Mesenchymal stem cell (in vitro differentiated cells and primary cell): ENCODE measurements around the gene FLRT2.

Experiments used
- DNase-seq: peaks from one replicate; pipeline ENCODE4 v3.0.0-alpha.2; 2013
- H2AFZ ChIP-seq: one replicate; pipeline ENCODE4 v1.6.1; 2013; ENCODE audit warnings: low read depth, mild to moderate bottlenecking, control low read depth, inconsistent platforms, low read length, moderate library complexity
- H2AK5ac ChIP-seq: 2 replicates; pipeline ENCODE4 v1.6.1; 2013; ENCODE audit warnings: low read length, moderate library complexity, mild to moderate bottlenecking, inconsistent platforms; ENCODE audit not compliant: severe bottlenecking
- H2BK120ac ChIP-seq: one replicate; pipeline ENCODE4 v1.6.1; 2013; ENCODE audit warnings: low read depth, mild to moderate bottlenecking, inconsistent platforms, low read length, moderate library complexity
- H2BK12ac ChIP-seq, 2 experiments: one replicate each; pipeline ENCODE4 v1.6.1; 2013; ENCODE audit warnings: inconsistent platforms in 2 of 2, low read length in 2 of 2, mild to moderate bottlenecking in 2 of 2, moderate library complexity in 2 of 2, control low read depth in 1 of 2
- H2BK15ac ChIP-seq: one replicate; pipeline ENCODE4 v1.6.1; 2013; ENCODE audit warnings: mild to moderate bottlenecking, low read depth, inconsistent platforms; ENCODE audit not compliant: poor library complexity, severe bottlenecking
- H2BK5ac ChIP-seq: 2 replicates; pipeline ENCODE4 v1.6.1; 2013; ENCODE audit warnings: low read depth, mild to moderate bottlenecking, low read length, control low read depth, inconsistent platforms; ENCODE audit not compliant: poor library complexity, severe bottlenecking
- H3K14ac ChIP-seq, 2 experiments: one replicate each; pipeline ENCODE4 v1.6.1; 2013; ENCODE audit warnings: inconsistent platforms in 2 of 2, low read length in 2 of 2, control low read depth in 1 of 2, mild to moderate bottlenecking in 1 of 2, moderate library complexity in 1 of 2
- H3K18ac ChIP-seq, 2 experiments: one replicate each; pipeline ENCODE4 v1.6.1; 2013; ENCODE audit warnings: inconsistent platforms in 2 of 2, low read length in 2 of 2, control low read depth in 1 of 2, low read depth in 1 of 2, mild to moderate bottlenecking in 1 of 2
- H3K23ac ChIP-seq, 2 experiments: one replicate each; pipeline ENCODE4 v1.6.1; 2013; ENCODE audit warnings: inconsistent platforms in 2 of 2, low read length in 2 of 2, mild to moderate bottlenecking in 2 of 2, moderate library complexity in 2 of 2, control low read depth in 1 of 2
- H3K27ac ChIP-seq: 2 replicates; pipeline ENCODE4 v1.5.1; 2013; ENCODE audit warnings: mild to moderate bottlenecking, moderate library complexity, low read length, control low read depth, inconsistent platforms; ENCODE audit not compliant: poor library complexity, severe bottlenecking
- H3K27me3 ChIP-seq, 2 experiments: 2 replicates each; pipeline versions ENCODE4 v1.6.1 to v1.7.0; 2013; ENCODE audit warnings: low read length in 2 of 2, mild to moderate bottlenecking in 2 of 2, moderate library complexity in 2 of 2, control low read depth in 1 of 2, inconsistent platforms in 1 of 2; ENCODE audit not compliant: control insufficient read depth in 1 of 2, insufficient read depth in 1 of 2
- H3K36me3 ChIP-seq, 2 experiments: 2 replicates each; pipeline versions ENCODE4 v1.6.1 to v1.7.0; 2013; ENCODE audit warnings: low read length in 2 of 2, control low read depth in 1 of 2, inconsistent platforms in 1 of 2, low read depth in 1 of 2, mild to moderate bottlenecking in 1 of 2; ENCODE audit not compliant: insufficient read depth in 2 of 2, control insufficient read depth in 1 of 2
- H3K4ac ChIP-seq, 2 experiments: one replicate each; pipeline ENCODE4 v1.6.1; 2013; ENCODE audit warnings: inconsistent platforms in 2 of 2, low read length in 2 of 2, mild to moderate bottlenecking in 2 of 2, moderate library complexity in 2 of 2, control low read depth in 1 of 2, low read depth in 1 of 2
- H3K4me1 ChIP-seq: 2 replicates; pipeline ENCODE4 v1.6.1; 2013; ENCODE audit warnings: low read depth, low read length, control low read depth; ENCODE audit not compliant: control insufficient read depth, insufficient read depth
- H3K4me2 ChIP-seq: 2 replicates; pipeline ENCODE4 v1.6.1; 2013; ENCODE audit warnings: low read length, mild to moderate bottlenecking, inconsistent platforms; ENCODE audit not compliant: poor library complexity, severe bottlenecking
- H3K4me3 ChIP-seq, 2 experiments: 2 replicates each; pipeline versions ENCODE4 v1.5.1 to v1.7.0; 2013; ENCODE audit warnings: low read length in 2 of 2, mild to moderate bottlenecking in 2 of 2, control low read depth in 1 of 2, low read depth in 1 of 2; ENCODE audit not compliant: insufficient read depth in 1 of 2
- H3K79me1 ChIP-seq: replicated peaks from 2 replicates; pipeline ENCODE4 v1.6.1; 2013; ENCODE audit warnings: mild to moderate bottlenecking, control low read depth, low read length, inconsistent platforms; ENCODE audit not compliant: poor library complexity, severe bottlenecking
- H3K9ac ChIP-seq: 2 replicates; pipeline ENCODE4 v1.7.0; 2013; ENCODE audit warnings: mild to moderate bottlenecking, low read length, moderate library complexity
- H3K9me3 ChIP-seq: 2 replicates; pipeline ENCODE4 v1.7.0; 2013; ENCODE audit warnings: mild to moderate bottlenecking, low read length; ENCODE audit not compliant: control insufficient read depth
- H4K8ac ChIP-seq: one replicate; pipeline ENCODE4 v1.6.1; 2013; ENCODE audit warnings: inconsistent platforms, mild to moderate bottlenecking, low read length, moderate library complexity
- H4K91ac ChIP-seq: one replicate; pipeline ENCODE4 v1.6.1; 2013; ENCODE audit warnings: mild to moderate bottlenecking, low read length, inconsistent platforms
- WGBS: methylation state at CpG from one replicate; pipeline ENCODE4 v1.1.7; 2013; ENCODE audit warnings: mixed read lengths; 5-methylcytosine and 5-hydroxymethylcytosine counted together

Gene FLRT2

DNA sequence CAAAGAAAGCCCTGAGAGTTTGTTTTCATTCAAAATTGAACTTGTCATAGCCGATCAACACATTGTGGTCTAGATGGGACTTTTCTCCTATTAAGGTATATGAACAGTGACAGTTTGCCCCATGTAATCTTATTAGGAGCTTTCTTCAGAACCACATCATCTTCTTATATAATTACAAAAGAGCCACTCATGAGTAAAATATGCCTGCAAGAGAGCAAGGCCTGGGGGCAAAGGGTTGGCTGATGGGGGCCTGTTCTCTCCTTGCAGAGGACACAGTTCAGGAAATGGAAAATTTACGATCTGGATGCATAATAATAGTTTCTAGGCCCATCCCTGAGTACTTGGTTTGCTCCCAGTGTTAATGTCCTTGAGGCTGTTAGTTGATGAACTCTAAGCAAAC lies 87.8 kb downstream of the FLRT2 start:
- H3K9ac ChIP-seq = no peak overlapping the region
- H3K36me3 ChIP-seq = peaks cover 15 to 42% of the 10 kb centered on the region in 2 experiments
- no peak overlapping the region for H2BK15ac ChIP-seq
- no peak overlapping the region for H3K4me2 ChIP-seq
- no peak overlapping the region for H3K18ac ChIP-seq
- DNase-seq = no peak
- peaks cover 2% of the 10 kb centered on the region for H3K79me1 ChIP-seq
- no peak overlapping the region for H3K4me3 ChIP-seq
- H2BK12ac ChIP-seq = no peak overlapping the region
- no peak overlapping the region for H3K4ac ChIP-seq
- H3K27me3 ChIP-seq = no peaks in the 10 kb centered on the region
- no peak overlapping the region for H4K8ac ChIP-seq
- WGBS = 65% methylated on average over 2 of the region's 2 CpGs
- H3K9me3 ChIP-seq = peaks cover 2% of the 10 kb centered on the region
- no peaks in the 10 kb centered on the region for H3K4me1 ChIP-seq
- H2BK5ac ChIP-seq = no peak overlapping the region
- no peak overlapping the region for H2AFZ ChIP-seq
- no peak overlapping the region for H2BK120ac ChIP-seq
- no peak overlapping the region for H3K14ac ChIP-seq
- H4K91ac ChIP-seq = no peak overlapping the region
- H3K23ac ChIP-seq = no peak overlapping the region
- no peak overlapping the region for H2AK5ac ChIP-seq
- no peak overlapping the region for H3K27ac ChIP-seq

- Histone ChIP-seq H3K9ac (no peak overlapping the region), H3K4me3 (no peak overlapping the region), H3K4me1 (no peaks in the 10 kb centered on the region), H4K91ac (no peak overlapping the region), H2BK120ac (no peak overlapping the region), H3K27ac (no peak overlapping the region), H3K18ac (no peak overlapping the region), H2AFZ (no peak overlapping the region), H3K23ac (no peak overlapping the region), H3K27me3 (no peaks in the 10 kb centered on the region), H3K9me3 (peaks cover 2% of the 10 kb centered on the region), H3K36me3 (peaks cover 21 to 48% of the 10 kb centered on the region in 2 experiments), H3K79me1 (peaks cover 2% of the 10 kb centered on the region), H2BK15ac (no peak overlapping the region), H2AK5ac (no peak overlapping the region), H3K14ac (no peak overlapping the region), H2BK12ac (no peak overlapping the region), H3K4me2 (no peak overlapping the region), H2BK5ac (no peak overlapping the region), H3K4ac (no peak overlapping the region), H4K8ac (no peak overlapping the region)
- 100% methylated on average over 2 of the region's 4 CpGs for WGBS
- no peak for DNase-seq
Observed at GRCh38 chr14:85618390-85618789, 88.4 kb downstream of the FLRT2 start.

- H4K91ac ChIP-seq = no peak overlapping the region
- H3K4me2 ChIP-seq = no peak overlapping the region
- no peak overlapping the region for H2BK12ac ChIP-seq
- no peak overlapping the region for H3K4me3 ChIP-seq
- H3K23ac ChIP-seq = no peak overlapping the region
- H3K36me3 ChIP-seq = peaks cover 21 to 54% of the 10 kb centered on the region in 2 experiments
- H3K14ac ChIP-seq = no peak overlapping the region
- H2BK120ac ChIP-seq = no peak overlapping the region
- WGBS = 99% methylated on average over 3 of the region's 3 CpGs
- no peak overlapping the region for H2AFZ ChIP-seq
- H3K18ac ChIP-seq = no peak overlapping the region
- H2BK15ac ChIP-seq = no peak overlapping the region
- no peak overlapping the region for H3K4ac ChIP-seq
- H2AK5ac ChIP-seq = no peak overlapping the region
- no peaks in the 10 kb centered on the region for H3K4me1 ChIP-seq
- H3K27me3 ChIP-seq = no peaks in the 10 kb centered on the region
- DNase-seq = no peak
- no peak overlapping the region for H3K9ac ChIP-seq
- no peak overlapping the region for H3K27ac ChIP-seq
- H2BK5ac ChIP-seq = no peak overlapping the region
- peaks cover 2% of the 10 kb centered on the region for H3K9me3 ChIP-seq
- H4K8ac ChIP-seq = no peak overlapping the region
- peaks cover 2% of the 10 kb centered on the region for H3K79me1 ChIP-seq
Observed at GRCh38 chr14:85618978-85619377, 89.0 kb downstream of the FLRT2 start.

DNA sequence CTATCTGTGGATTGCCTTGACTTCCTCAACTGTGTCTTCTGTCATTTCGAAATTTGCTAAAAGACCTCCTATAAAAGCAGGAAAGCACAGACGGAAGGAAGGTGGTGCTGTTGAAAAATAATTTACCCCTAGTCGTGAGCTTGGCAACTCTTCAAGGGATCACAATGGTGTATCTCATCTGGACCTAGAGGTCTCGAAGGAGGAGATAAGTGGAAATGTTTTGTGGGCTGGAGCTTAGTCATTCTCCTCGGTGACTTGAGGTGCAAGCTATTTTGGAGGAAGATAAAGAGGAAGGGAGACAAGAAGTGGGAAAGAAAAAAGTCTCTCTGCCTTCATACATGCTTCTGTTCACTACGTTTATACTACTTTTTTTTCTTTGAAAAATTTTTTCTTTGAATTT lies 89.9 kb downstream of the FLRT2 start:
- Histone ChIP-seq H4K8ac (no peak overlapping the region), H2BK15ac (no peak overlapping the region), H3K4me1 (no peaks in the 10 kb centered on the region), H2BK5ac (no peak overlapping the region), H3K36me3 (peaks cover 21 to 62% of the 10 kb centered on the region in 2 experiments), H4K91ac (no peak overlapping the region), H2AFZ (no peak overlapping the region), H3K27me3 (no peaks in the 10 kb centered on the region), H2BK12ac (no peak overlapping the region), H3K18ac (no peak overlapping the region), H3K79me1 (no peaks in the 10 kb centered on the region), H2BK120ac (no peak overlapping the region), H3K4me3 (no peak overlapping the region), H3K4ac (no peak overlapping the region), H3K4me2 (no peak overlapping the region), H3K14ac (no peak overlapping the region), H3K27ac (no peak overlapping the region), H3K23ac (no peak overlapping the region), H3K9me3 (peaks cover 2% of the 10 kb centered on the region), H3K9ac (no peak overlapping the region), H2AK5ac (no peak overlapping the region)
- DNase-seq = no peak
- WGBS = 63% methylated on average over 5 of the region's 6 CpGs
